Stimulated activated CD4-positive, alpha-beta T cell treated with anti-CD3 and anti-CD28 coated beads, TNF-alpha, amount 100 ng/mL, for 24 hours (primary cell): ENCODE measurements around the gene SENP8.
"Not testable (repeated sequence)": the region's sequence is repeated elsewhere in the genome, so short reads cannot be mapped to it uniquely, and the experiment has no call there.

ENCODE experiments used
- DNase-seq, 3 experiments: peaks; one replicate each; pipeline ENCODE4 v3.0.0-alpha.2; 2020; ENCODE audit warnings: low read depth in 3 of 3

SENP8 gene

DNA sequence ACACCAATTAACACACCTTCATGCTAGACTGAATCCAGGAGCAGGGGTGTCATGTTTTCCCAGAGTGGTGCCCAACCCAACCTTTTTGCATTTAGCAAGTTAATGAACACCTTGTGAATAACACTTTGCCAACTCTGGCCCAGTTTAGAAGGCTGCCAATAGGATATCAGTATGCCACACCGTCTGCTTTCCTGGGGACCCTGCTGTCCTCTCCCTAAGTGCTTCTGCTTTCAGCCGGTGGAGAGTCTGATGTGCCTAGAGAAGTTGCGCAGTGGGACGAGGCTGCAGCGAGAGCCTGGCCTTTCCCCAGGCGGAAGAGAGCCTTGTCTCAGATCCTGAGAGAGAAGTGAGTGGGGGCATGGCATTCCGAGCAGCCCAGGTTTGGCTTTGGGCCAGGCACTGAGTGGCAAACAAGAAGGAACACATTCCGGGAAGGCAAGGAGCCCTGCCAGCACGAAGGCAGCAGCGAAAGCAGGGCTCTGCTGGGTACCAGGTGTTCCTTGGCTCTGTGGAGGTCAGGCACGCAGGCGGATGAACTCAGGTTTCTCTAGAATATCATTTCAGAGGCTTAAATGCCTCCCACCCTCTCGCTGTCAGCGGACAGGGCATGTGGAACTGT, 36.9 kb downstream of the SENP8 start:
- DNase-seq = no peak

DNA sequence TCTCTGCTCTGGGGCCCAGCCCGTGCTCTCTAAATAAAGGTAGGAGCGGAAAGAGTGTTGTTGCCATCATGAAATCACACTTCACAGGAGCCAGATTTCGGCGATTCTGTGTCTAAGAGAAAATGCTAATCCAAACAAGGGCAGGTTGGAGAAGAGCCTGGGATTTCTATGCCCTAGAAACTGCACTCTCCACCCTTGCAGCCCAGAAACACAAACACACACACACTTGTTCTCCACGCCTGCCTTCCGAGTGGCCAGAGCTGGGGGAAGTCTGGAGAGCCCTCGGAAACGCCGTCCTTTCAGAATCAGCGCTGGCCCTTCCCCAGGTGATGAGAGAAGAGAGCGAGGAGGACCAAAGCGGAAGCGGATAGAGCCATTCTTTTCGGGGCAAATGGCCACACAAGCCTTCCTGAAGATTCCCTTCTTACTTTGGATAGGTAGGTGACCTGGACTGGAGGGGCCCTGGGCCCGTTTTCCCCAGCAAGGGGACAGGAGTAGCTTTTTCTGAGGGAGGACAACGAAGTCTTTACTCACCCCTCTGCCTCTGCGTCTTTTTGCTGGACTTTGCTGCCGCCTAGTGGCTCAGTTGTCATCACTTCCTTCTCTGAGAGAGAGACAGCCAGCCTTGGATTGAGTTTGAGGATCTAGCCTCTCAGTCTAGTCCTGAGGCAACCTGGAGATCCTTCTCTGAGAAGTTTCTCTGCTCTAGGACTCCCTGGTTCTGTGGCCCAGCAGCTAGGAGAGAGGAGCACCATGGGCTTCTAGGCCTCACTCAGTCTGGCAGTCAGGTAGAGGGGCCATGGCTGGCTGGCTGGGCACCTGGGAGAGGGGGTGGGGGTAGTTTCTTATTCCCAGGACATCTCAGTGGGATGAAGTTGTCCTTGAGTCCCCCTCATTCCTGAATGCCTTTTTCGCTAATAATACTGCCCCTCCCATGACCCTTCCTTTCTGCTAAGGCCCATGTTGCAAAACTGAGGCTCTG, 37.7 kb downstream of the SENP8 start:
- peak; percentile 64 to 83 (median 67) for DNase-seq

DNA sequence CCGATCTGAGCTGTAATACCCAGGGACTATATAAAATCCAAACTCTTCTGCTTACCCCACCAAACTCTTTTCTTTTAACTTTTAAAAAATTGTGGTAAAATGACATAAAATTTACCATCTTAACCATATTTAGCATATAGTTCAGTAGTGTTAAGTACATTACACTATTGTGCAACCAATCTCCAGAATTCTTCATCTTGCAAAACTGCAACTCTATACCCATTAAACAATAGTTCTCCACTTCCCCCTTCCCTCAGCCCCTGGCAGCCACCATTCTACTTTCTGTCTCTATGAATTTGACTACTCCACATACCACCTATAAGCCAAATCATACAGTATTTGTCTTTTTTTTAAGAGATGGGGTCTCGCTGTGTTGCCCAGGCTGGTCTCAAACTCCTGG, 38.7 kb downstream of the SENP8 start:
- DNase-seq = no peak

DNA sequence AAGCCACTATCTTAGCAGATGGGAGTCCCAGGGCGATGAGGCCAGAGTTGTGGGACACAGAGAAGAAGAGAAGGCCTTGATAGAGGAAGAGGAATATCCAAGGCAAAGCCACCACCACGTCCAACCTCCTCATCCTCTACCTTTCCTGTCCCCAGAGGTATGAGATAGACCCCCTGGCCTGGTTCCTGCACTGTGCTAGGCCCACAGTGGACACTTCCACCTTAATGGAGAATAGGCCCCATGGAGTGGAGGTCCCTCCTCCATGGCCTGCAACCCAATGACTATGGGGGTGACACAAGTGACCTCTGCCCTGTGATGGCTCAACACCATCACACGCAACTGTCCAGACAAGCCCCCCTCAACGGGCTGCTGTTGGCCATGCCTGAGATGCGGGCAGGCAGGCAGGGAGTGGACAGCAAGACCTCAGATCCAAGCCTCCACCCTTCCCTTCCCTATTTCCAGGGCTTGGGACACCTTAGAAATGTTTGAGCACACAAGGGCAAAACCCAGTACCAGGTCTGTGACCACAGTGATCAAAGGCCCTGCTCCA, 42.6 kb downstream of the SENP8 start:
- DNase-seq = no peak

DNA sequence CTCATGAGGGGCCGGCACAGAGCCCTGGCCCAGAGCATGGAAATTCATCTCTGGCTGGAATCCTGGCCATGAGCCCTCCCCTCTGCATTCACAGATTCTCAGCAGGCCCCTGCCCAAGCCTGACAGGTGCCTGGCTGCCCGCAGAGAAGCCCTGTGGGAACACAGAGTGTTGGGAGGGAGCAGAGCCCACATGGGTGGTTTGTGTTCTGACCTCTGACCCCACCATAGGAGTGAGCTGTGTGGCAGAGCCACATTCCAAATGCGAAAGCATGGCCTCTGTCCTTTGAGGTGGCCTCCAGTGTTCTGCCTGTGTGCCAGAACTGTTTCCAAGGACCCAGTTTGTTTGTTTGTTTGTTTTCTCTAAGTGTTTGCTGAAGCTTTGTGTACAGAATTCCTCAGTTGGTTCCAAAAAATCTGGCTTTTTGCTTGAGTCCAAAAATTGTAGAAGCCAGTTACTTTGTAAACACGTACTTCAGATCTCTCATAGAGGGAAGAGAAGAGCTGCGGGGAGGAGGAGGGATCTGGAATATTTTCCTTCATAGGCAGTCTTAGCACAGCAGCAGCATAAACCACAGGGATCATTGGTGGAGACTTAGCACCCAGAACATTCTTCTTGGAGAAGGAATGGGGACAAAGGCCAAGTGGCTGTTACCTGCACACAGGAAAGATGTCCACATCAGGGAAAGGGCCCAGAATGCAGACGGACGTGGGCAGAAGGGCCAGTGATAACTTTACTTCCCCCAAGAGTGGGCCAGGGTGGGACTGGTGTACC, 43.3 kb downstream of the SENP8 start:
- no peak for DNase-seq

DNA sequence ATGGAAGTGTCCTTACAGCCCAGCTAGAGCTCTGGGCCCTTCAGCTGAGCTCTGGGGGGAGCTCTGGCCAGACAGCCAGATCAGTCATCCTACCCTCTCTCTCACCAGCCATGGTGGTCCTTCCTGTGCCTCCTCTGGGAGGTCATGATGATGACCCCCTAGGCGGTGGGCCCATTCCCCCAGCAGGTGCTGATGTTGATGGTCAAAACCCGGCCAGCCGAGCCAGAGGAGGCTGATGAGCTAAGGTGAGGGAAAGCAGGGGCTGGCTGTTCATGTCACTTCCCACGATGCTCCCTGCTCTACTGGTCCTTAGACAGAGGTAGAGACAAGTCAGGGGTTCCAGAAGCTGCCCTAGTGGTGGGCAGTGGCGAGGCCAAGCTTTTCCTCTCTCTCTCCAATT, 44.4 kb downstream of the SENP8 start:
- no peak for DNase-seq

DNA sequence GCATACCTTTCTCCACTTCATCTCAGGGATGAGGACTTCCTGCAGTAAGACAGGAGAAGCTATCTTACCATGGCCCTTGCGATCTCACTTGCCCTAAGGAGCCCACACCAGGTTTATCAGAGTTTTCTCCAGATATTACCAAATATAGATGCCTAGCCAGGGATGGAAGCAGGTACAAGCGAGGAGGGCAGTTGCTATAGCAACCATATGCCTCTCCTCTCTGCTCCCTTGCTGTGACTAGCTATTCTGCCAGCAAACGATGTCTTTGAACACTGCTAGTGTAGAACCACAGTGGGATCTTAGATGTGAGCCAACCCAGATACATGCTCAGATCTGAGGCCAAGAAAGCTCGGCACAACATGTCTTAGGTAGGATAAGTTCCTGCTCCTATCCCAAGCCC, 45.5 kb downstream of the SENP8 start:
- DNase-seq = no peak

DNA sequence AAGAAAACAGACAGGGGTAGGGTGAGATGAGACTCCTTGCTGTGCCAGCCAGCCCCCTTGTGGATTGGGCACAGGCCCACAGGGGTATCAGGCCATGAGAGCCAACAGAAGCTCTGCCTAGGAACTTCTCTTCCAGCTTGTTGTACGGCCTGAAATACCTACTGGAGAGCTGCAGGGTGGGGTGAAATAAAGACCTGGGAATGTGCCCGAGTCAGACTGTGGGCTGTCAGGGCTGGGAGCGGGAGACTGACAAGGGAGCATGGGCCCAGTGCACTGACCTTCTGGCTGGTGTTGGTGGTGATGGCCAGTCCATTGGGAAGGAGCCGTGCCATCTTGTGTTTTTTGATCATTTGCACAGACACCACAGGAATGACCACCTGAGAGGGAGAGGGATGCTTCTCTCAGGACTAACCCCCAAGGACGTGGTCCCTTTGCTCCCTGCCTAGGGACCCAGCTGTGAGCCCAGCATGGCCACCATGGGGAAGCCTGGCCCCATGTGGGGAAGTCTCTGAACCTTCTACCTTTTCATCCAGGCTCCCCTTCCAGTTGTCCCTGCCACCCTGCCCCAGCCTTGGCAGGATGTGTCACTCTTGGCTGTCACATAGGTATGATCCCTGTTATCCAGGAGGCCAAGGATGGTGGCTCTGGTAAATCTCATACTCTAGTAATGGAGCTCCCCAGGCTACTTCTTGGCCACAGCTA, 48.7 kb downstream of the SENP8 start:
- DNase-seq = no peak

DNA sequence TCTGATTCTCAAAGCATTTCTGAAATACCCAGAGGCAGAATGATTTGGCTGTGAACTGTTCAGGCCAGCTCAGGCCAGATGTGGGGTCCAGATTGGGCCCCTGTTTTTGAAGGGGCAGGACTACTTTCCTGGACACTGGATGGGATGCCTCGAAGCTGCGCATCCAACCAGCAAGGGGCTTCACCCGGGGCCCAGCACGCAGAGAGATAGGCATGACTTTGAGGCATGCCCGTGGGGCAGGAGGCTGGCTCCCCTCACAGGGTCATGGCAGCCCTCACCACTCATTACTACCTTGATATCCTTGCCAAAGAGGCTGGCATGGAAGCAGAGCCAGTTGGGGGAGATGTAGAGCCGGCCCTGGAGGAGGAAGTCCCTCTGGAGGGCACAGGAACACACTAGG, 49.2 kb downstream of the SENP8 start:
- no peak for DNase-seq

DNA sequence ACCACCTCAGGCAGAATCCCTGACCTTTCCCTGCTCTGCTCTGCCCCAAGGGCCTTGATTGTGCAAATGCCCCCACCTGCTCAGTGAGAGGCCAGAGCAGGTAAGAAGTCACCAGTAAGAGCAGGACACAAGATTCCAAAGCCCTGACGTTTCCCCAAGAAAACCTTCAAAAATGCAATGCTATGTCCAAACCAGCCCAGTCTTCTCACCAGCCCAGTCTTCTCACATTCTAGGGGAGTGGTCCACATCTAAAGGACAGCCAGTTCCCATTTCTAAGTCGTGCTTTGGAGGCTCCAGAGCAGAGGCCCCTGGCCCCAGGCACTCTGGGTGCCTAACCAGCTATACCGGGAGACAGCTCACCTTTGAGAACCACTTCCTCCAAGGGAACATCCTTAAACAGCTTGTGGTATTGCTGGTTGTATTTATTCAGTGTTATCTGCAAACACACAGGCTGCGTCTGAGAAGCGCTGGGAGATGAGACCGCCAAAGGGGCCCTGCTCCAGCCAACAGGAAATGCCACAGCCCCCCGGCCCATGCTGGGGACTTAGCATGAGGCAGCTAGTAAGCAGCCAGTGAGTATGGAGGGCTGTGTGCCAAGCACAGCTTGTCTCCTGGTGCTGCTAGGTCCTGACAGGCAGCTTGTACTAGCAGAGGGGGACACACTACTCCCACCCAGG, 50.1 kb downstream of the SENP8 start:
- DNase-seq = no peak

DNA sequence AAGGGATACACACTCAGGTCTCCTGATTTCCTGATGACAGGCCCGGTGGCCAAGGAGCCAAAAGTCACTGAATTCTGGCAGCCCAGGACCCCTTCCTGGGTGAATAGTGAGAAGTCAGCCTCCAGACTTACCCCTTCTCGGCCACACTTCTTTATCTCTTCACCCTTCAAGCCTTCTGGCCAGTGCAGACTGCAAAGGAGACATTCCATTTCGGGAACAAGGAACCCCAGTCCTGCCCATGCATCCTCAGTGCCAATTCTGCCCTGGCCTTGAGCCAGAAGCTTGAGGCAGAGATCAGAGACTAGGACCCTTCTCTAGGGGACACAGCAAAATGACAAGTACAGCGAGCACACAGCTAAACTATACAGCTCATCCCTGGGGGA, 50.6 kb downstream of the SENP8 start:
- DNase-seq = no peak

DNA sequence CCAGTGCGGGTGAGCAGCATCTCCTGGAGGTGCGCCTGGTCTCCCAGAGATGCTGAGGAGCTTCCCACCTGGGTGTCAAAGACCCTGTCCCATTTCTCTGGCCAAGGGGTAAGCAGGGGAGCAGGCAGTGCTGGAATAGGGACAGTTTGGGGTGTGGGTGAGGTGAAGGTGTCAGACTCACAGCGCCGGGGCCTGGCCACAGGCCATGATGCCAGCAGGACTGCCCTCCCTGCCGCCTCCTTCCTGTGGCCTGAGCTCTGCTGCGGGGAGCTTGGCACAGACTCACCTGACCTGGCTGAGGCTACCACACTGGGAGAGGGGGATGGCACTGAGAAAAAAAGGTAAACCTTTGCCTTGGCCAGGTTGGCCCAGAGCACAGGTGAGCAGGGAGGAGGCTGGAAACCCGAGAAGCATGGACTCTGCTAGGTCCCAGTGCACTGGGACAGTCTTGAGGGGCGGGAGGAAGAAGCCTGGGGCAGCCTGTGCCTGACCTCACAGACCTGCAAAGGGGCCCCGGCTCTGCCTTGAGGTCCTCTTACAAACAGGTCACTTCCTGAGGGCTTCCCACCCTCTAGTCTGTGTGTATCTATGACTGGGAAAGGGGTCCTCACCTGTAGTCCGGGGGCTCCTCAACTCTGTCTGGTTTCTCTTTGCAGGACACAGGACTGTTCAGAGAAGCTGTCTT, 51.2 kb downstream of the SENP8 start:
- DNase-seq = no peak

DNA sequence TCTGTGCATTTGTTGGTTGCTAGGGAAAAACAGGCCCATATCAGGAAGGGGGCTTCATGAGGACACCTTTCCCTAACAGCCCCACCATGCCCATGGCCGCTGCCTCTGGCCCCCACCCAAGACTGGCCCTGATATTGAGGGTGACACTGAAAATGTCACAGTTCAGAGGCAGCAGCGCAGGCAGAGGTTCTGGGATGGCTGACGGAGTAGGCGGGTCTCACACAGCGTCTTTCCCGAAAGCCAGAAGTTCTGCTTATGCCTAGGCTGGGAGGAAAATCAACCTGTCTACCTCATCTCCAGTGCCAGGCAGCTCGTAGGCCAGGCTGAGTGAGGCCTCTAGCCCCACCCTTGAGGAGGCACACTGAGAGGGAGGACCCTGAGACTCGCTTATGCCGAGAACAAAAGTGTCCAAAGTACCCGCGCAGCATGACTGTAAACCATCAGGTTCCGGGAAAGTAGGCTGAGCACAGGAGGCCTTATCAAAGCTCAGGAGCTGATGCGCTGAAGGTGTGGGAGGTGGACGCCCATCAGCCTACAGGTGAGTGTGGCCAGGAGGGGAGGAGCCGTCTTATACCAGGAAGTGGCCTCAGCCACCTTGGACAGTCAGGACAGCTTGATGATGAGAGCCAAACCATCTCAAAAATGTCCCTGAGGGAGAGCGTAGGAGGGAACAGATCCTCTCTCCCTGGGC, 51.9 kb downstream of the SENP8 start:
- DNase-seq = no peak

DNA sequence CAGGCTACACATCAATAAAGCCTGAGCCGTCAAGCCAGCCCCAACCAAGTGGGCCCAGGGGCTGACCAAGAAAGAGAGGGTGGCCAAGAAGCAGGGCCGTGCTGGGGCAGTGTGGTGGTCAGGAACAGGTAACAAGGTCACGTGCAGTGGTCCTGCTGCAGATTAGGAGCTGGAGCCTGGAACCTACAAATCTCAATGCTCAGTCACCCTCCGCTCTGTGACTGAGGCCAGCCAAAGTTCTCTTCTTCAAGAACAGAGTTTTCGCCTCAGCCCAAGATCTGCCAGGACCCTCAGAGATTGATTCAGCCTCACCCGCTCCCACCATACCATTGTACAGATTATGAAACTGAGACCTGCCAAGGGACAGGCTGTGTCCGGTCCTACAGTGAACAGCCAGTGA, 52.5 kb downstream of the SENP8 start:
- no peak for DNase-seq

DNA sequence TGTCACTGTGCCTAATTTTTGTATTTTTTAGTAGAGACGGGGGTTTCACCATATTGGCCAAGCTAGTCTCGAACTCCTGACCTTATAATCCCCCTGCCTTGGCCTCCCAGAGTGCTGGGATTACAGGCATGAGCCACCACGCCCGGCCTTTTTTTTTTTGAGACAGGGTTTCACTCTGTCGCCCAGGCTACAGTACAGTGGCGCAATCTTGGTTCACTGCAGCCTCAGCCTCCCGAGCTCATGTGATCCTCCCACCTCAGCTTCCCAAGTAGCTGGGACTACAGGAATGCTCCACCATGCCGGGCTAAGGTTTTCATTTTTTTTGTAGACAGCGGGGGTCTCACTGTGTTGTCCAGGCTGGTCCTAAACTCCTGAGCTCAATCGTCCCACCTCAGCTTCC, 53.8 kb downstream of the SENP8 start:
- not testable (repeated sequence) for DNase-seq

DNA sequence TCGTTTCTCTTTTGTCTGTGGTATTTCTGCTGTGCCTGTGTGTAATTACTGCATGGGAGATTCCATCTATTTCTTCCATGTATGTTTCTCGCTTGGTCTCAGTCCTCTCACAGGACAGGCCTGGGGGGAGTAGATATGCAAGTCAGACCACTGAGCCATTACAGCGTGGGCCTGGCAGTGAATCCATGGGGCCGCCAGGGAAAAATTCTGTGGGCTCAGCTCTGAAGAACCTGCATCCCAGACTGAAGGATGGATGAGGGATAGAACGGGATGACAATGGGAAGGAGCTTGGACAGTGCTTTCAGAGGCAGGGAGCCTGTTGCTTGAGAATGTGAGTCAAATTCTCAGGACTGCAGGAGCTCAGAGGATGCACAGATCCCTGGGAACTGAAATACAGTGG, 54.6 kb downstream of the SENP8 start:
- DNase-seq = no peak

DNA sequence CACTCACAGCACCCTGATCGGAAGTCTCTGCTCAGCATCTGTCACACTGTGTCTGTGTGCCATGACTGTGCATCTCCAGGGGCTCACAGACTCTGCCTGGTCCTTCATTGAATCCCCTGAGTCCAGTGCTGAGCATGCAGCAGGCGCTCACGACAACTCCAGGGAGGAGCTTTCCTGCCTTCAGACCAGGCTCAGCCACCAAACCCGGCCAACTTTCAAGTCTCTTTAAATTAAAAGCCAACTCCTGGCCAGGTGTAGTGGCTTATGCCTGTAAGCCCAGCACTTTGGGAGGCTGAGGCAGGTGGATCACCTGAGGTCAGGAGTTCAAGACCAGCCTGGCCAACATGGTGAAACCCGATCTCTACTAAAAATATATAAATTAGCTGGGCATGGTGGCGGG, 55.2 kb downstream of the SENP8 start:
- DNase-seq = no peak

DNA sequence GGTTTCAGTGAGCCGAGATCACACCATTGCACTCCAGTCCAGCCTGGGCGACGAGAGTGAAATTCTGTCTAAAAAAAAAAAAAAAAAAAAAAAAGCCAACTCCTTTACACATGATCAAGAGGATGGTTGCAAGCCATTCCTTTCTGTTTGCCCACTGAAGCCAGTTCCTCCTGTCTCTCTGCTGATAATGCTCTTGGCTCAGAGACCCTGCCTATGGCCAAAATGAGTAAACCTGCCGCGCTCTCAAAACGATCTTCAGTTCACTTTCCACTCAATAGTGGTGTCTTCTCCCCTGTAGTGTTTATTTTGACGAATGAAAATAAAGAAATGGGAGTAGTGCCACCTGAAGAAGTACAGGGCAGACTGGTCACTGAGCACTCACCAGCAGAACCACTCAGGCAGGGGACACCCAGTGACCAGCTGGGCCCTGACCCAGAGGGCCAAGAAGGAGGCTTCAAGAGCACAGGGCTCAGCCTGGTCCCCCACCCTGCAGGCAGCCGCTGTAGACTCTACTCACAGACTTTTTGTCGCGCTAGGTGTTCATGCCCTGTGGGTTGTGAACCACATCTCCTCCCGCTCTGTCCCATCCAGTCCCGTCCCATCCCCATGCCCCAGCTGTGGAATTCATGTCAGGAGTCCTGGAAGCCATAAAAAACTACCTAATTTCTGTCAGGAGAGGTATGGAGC, 55.8 kb downstream of the SENP8 start:
- DNase-seq = no peak

DNA sequence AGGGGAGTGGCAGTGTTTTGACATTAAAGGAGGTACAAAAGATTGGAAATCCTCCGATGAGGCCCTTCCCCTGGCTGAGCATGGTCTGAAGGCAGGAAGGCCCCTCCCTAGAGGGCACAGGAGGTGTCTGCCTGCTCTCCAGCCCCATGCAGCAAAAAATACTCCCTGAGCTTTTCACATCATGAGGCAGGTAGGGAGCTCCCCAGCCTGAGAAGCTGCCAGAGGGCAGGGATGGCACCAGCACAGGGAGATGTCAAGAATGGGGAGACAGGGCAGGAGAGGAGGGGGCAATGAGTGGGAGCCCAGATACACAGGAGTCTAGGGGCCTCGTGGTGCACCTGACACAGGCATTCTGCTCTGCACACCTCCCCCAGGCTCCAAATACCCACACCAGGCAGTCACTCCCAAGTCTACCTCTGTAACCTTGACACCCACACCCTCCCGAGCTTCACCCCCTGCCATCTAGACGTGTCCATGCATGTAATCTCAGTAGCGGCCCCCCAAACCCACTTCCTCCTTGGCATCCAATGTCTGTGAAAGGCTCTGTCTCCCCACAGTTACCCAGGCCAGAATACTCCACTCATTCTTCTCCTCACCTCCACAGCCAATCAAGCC, 56.5 kb downstream of the SENP8 start:
- DNase-seq = no peak
